ENCODE results near the gene PACSIN1. TPM values are rescaled to one million over a fixed set of nuclear protein-coding genes. Genes with fewer than 3 reads are reported as not detected.

PACSIN1 gene
- total RNA-seq, 1 experiment from 2014 or later: not detected

DNA sequence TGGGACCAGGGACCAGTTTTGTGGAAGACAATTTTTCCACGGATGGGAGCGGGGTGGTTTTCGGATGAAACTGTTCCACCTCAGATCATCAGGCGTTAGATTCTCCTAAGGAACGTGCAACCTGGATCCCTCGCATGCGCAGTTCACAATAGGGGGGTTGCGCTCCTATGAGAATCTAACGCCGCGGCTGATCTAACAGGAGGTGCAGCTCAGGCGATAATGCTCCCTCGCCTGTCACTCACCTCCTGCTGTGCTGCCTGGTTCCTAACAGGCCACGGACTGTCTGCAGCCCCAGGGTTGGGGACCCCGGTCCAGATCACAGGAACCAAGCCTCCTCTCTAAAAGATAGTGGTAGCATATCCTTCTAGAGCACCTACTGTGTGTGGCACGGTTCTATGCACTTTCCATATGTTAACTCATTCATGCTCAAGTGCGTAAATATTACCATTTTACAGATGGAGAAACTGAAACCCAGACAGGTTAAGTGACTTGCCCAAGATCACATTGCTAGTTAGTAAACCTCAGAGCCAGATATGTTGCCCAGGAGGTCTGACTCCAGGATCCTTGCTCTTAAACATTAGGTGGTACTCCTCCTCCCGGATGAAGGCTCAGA is 65.0 kb downstream of the PACSIN1 start:
- H3K27ac ChIP-seq: no peak overlapping the region
- no peaks in the 10 kb centered on the region for H3K27me3 ChIP-seq
- H3K36me3 ChIP-seq: no peaks in the 10 kb centered on the region
- no peaks in the 10 kb centered on the region for H3K4me1 ChIP-seq
- no peaks in the 10 kb centered on the region for H3K9me3 ChIP-seq (replicated peaks)
- no peak for DNase-seq
- H3K4me3 ChIP-seq: no peak overlapping the region

DNA sequence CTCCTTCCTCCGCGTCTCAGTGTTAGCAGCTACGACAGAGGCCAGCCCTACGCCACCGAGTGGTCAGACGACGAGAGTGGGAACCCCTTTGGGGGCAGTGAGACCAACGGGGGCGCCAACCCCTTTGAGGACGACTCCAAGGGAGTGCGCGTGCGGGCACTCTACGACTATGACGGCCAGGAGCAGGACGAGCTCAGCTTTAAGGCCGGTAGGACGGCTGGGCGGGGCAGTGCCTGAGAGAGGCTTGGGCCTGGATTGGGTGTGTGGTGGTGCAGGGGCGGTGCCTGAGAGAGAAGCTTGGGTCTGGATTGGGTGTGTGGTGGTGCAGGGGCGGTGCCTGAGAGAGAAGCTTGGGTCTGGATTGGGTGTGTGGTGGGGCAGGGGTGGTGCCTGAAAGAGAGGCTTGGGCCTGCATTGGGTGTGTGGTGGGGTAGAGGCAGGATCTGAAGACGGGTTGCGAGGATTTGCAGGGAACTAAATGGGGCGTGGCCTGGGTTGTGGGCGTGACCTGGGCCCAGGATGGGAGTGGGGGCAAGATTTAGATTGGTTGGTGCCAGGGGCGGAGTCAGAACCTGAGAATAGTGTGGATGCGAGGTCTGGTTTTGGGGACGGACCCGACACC is 65.8 kb downstream of the PACSIN1 start:
- Histone ChIP-seq H3K4me3 (no peak overlapping the region), H3K4me1 (no peaks in the 10 kb centered on the region), H3K27ac (no peak overlapping the region), H3K9me3 (replicated peaks) (no peaks in the 10 kb centered on the region), H3K27me3 (no peaks in the 10 kb centered on the region), H3K36me3 (no peaks in the 10 kb centered on the region)
- DNase-seq: no peak

DNA sequence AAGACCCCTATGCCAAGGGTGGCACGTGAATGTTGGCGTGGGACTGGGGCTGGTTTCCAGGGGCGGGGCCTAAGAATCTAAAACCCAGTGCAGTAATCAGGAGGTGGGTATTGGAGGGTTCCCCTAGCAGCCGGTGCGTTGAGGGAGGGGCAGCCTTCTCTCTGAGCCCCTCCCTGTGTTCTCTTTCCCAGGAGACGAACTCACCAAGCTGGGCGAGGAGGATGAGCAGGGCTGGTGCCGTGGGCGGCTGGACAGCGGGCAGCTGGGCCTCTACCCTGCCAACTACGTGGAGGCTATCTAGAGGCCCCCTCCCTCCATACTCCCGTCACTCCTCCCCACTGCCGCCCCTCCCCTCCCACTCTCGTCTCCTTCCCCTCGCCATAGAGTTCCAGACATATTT is 66.4 kb downstream of the PACSIN1 start:
- no peak overlapping the region for H3K27ac ChIP-seq
- no peaks in the 10 kb centered on the region for H3K9me3 ChIP-seq (replicated peaks)
- no peaks in the 10 kb centered on the region for H3K36me3 ChIP-seq
- no peak overlapping the region for H3K4me3 ChIP-seq
- no peak for DNase-seq
- H3K4me1 ChIP-seq: no peaks in the 10 kb centered on the region
- no peaks in the 10 kb centered on the region for H3K27me3 ChIP-seq

- DNase-seq: no peak
- no peaks in the 10 kb centered on the region for H3K4me1 ChIP-seq
- H3K4me3 ChIP-seq: no peak overlapping the region
- no peaks in the 10 kb centered on the region for H3K9me3 ChIP-seq (replicated peaks)
- no peaks in the 10 kb centered on the region; the same call in 1 of the 2 replicates for H3K27me3 ChIP-seq
- H3K27ac ChIP-seq: no peak overlapping the region
- no peaks in the 10 kb centered on the region for H3K36me3 ChIP-seq
Measured at GRCh38 chr6:34534146-34534545, 68.3 kb downstream of the PACSIN1 start.

- Histone ChIP-seq H3K4me3 (no peak overlapping the region), H3K36me3 (no peaks in the 10 kb centered on the region), H3K27ac (no peak overlapping the region), H3K9me3 (replicated peaks) (no peaks in the 10 kb centered on the region), H3K4me1 (no peaks in the 10 kb centered on the region), H3K27me3 (no peaks in the 10 kb centered on the region; the same call in 1 of the 2 replicates)
- DNase-seq: no peak
Measured at GRCh38 chr6:34534656-34535055, 68.8 kb downstream of the PACSIN1 start.

GRCh38 chr6:34535199-34535598 is 69.3 kb downstream of the PACSIN1 start:
- no peaks in the 10 kb centered on the region for H3K9me3 ChIP-seq (replicated peaks)

GRCh38 chr6:34535646-34536045 is 69.8 kb downstream of the PACSIN1 start:
- H3K36me3 ChIP-seq: no peaks in the 10 kb centered on the region
- no peaks in the 10 kb centered on the region; the same call in 1 of the 2 replicates for H3K27me3 ChIP-seq
- H3K4me1 ChIP-seq: no peaks in the 10 kb centered on the region
- H3K9me3 ChIP-seq (replicated peaks): no peaks in the 10 kb centered on the region
- no peak overlapping the region for H3K4me3 ChIP-seq
- no peak overlapping the region for H3K27ac ChIP-seq
- no peak for DNase-seq

More at GRCh38 chr6:34535199-34535598, 69.3 kb downstream of the PACSIN1 start:
- no peak overlapping the region for H3K27ac ChIP-seq
- H3K36me3 ChIP-seq: no peaks in the 10 kb centered on the region
- DNase-seq: no peak
- H3K27me3 ChIP-seq: no peaks in the 10 kb centered on the region; the same call in 1 of the 2 replicates
- no peak overlapping the region for H3K4me3 ChIP-seq
- H3K4me1 ChIP-seq: no peaks in the 10 kb centered on the region

DNA sequence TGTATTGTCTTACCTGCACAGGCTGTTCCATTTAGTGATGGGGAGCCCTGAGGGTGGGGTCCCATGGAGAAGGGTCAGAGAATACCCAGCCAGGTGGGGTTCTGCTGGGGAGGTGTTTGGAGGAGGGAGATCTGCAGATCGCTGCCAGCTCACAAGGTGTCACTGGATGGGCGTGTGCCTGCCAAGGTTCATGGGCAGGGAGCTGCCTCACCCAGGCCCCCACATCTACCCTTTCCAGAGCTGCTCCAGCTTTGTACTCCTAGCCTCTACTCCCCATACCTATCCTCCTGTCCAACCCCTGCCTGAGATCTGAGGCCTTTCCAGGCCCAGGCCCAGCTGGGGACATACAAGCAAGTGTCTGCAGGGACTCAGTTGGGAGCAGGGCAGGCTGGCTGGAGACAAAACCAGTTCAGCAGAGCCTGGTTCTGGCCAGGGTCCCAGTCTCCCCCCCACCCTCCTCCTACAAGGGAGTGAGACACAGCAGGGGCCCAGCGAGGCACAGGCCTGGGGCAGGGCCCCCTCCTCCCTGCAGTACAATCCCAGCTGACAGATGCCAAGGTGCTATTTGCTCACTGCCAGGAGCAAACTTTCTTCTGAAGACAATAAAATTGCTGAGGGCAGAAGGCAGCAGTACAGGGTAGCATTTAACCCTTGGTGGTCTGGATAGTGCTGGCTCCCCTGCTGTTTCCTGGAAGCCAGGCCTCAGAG is 70.5 kb downstream of the PACSIN1 start:
- no peak overlapping the region for H3K4me3 ChIP-seq
- no peak for DNase-seq
- no peak overlapping the region for H3K27ac ChIP-seq
- no peaks in the 10 kb centered on the region for H3K4me1 ChIP-seq
- H3K27me3 ChIP-seq: no peaks in the 10 kb centered on the region; the same call in 1 of the 2 replicates
- H3K36me3 ChIP-seq: no peaks in the 10 kb centered on the region
- H3K9me3 ChIP-seq (replicated peaks): no peaks in the 10 kb centered on the region

- H3K9me3 ChIP-seq (replicated peaks): no peaks in the 10 kb centered on the region
- H3K36me3 ChIP-seq: no peaks in the 10 kb centered on the region
Measured at GRCh38 chr6:34536959-34537848, 71.3 kb downstream of the PACSIN1 start.

DNA sequence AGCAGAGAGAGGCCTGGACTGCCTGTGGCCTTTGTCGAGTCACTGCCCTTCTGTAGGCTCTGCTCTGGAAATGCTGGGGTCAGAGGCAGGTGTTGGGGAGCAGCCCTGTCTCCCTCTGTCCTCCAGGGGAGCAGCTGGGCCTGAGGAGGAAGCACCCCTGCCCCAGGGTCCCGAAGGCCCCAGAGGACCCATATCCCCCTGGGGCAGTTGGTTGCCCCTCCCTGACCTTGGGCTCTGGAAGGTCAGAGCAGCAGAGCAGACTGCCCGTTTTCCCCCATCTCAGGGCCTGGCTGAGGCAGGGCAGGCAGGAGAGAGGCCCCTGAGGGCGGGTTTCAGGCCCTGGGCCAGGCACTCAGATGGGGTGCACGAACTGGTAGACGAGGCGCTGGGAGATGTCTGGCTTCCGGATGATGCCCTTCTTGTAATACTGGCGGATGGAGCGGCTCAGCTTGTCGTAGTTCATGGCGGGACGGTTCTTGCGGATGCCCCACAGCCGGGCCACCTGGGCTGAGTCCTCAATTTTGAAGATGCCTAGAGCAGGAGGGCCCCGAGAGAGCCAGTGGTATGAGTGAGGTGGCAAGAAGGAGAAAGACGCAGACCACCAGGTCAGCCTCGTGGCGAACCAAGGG is 72.2 kb downstream of the PACSIN1 start:
- no peaks in the 10 kb centered on the region for H3K36me3 ChIP-seq
- no peaks in the 10 kb centered on the region for H3K9me3 ChIP-seq (replicated peaks)

More at GRCh38 chr6:34536959-34537848, 71.3 kb downstream of the PACSIN1 start:
- no peak overlapping the region for H3K4me3 ChIP-seq
- DNase-seq: no peak
- no peak overlapping the region for H3K27ac ChIP-seq
- no peaks in the 10 kb centered on the region; the same call in 1 of the 2 replicates for H3K27me3 ChIP-seq
- no peaks in the 10 kb centered on the region for H3K4me1 ChIP-seq

DNA sequence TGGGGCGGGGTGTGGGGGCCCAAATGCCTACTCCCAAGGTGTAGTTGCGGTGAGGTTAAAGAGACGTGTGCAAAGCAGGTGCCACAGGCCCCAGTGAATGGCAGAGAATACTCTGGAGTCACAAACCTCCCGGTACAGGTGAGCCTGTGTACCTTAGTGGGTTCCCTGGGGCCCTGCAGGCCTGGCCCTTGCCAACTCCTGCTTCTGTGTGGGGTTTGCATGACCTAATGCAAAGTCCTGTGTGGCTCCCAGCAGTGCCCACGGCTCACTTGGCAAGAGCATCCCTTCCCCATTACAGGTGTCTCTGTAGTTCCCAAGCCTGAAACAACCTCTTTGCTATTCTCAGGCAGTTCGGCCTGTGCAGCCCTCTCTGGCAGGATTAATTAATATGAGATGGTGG is 72.7 kb downstream of the PACSIN1 start:
- Histone ChIP-seq H3K36me3 (no peaks in the 10 kb centered on the region), H3K9me3 (replicated peaks) (no peaks in the 10 kb centered on the region), H3K27ac (no peak overlapping the region), H3K27me3 (no peaks in the 10 kb centered on the region; the same call in 1 of the 2 replicates), H3K4me1 (no peaks in the 10 kb centered on the region), H3K4me3 (no peak overlapping the region)
- no peak for DNase-seq

More for the DNA sequence above, 72.2 kb downstream of the PACSIN1 start:
- Histone ChIP-seq H3K27ac (no peak overlapping the region), H3K4me1 (no peaks in the 10 kb centered on the region), H3K4me3 (no peak overlapping the region), H3K27me3 (no peaks in the 10 kb centered on the region; the same call in 1 of the 2 replicates)
- DNase-seq: no peak

- H3K4me3 ChIP-seq: no peak overlapping the region
- H3K27ac ChIP-seq: no peak overlapping the region
- no peaks in the 10 kb centered on the region for H3K9me3 ChIP-seq (replicated peaks)
- no peaks in the 10 kb centered on the region for H3K36me3 ChIP-seq
- no peaks in the 10 kb centered on the region; the same call in 1 of the 2 replicates for H3K27me3 ChIP-seq
- no peaks in the 10 kb centered on the region for H3K4me1 ChIP-seq
- no peak for DNase-seq
Measured at GRCh38 chr6:34539181-34539580, 73.3 kb downstream of the PACSIN1 start.

DNA sequence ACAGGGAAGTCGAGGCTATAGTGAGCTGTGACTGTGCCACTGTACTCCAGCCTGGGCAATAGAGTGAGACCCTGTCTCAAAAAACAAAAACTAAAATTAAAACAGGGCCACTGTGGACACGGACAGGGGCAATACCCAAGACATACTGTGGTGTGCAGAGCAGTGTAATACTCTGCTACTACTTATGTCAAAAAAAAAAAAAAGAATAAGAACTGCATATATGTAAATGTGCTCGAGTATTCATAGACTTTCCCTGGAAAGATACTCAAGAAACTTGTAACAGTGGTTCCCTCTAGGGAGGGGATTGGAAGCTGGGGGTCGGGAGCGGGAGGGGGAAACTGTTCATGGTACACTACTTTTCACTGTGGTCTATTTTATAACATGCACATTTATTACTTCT is 74.3 kb downstream of the PACSIN1 start:
- no peak for DNase-seq
- Histone ChIP-seq H3K36me3 (no peaks in the 10 kb centered on the region), H3K27me3 (no peaks in the 10 kb centered on the region; the same call in 1 of the 2 replicates), H3K27ac (no peak overlapping the region), H3K9me3 (replicated peaks) (no peaks in the 10 kb centered on the region), H3K4me3 (no peak overlapping the region), H3K4me1 (no peaks in the 10 kb centered on the region)

DNA sequence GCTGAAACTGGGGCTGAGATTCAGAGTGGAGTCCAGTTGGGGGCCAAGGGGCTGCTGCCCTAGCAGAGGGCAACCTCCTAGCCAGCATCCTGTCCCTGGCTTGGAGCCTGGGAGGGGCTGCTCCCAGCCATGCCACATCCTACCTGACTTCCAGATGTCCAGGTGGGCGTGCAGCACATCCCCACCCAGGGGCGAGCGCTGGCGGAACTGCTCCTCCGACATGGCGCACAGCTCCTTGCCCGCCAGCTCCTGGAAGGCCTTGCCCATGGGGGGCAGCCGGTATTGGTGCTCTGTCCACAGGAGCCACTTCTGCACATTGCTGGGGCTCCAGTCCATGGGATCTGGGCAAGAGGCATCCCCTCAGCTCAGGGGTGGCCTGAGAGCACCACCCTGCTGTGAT is 75.0 kb downstream of the PACSIN1 start:
- Histone ChIP-seq H3K27ac (no peak overlapping the region), H3K9me3 (replicated peaks) (no peaks in the 10 kb centered on the region), H3K4me1 (no peaks in the 10 kb centered on the region), H3K4me3 (no peak overlapping the region), H3K36me3 (no peaks in the 10 kb centered on the region), H3K27me3 (no peaks in the 10 kb centered on the region; the same call in 1 of the 2 replicates)
- no peak for DNase-seq
